ENCODE results near the gene REV3L.

DNA sequence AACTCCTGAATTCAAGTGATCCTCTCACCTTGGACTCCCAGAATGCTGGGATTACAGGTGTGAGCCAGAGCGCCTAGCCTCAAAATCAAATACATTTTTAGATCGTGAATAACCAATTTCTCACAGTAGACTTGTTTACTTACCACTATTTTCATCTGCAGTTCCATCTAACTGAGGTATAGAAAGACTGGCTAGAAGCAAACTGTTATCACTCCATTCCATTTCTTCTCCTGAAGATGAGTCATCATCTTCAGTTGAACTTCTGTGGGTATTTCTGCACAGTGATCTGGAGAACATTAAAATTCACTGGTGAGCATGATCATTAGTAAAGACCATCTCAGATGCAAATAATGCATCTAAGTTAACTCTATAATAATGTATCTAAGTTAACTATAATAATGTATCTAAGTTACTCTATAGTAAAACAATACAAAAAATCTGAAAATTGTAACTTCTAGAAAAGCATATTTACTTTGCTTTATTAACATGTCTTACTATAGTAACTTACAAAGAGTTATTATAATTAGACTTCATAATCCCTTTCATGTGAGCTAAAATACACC, 105.4 kb downstream of the REV3L start:
- TF ChIP-seq JUN (IDR thresholded peaks at IDR 0.05) (no peak), HEYL (CRISPR knock-in tag; IDR thresholded peaks at IDR 0.05) (no peak)
- TF ChIP-seq, protein P1, sequence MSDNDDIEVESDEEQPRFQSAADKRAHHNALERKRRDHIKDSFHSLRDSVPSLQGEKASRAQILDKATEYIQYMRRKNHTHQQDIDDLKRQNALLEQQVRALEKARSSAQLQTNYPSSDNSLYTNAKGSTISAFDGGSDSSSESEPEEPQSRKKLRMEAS (IDR thresholded peaks at IDR 0.05): no peak
- TF ChIP-seq, protein P2, sequence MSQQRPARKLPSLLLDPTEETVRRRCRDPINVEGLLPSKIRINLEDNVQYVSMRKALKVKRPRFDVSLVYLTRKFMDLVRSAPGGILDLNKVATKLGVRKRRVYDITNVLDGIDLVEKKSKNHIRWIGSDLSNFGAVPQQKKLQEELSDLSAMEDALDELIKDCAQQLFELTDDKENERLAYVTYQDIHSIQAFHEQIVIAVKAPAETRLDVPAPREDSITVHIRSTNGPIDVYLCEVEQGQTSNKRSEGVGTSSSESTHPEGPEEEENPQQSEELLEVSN (IDR thresholded peaks at IDR 0.05; ENCODE audit: borderline replicate concordance, low read depth): no peak
- TF ChIP-seq, protein P3, sequence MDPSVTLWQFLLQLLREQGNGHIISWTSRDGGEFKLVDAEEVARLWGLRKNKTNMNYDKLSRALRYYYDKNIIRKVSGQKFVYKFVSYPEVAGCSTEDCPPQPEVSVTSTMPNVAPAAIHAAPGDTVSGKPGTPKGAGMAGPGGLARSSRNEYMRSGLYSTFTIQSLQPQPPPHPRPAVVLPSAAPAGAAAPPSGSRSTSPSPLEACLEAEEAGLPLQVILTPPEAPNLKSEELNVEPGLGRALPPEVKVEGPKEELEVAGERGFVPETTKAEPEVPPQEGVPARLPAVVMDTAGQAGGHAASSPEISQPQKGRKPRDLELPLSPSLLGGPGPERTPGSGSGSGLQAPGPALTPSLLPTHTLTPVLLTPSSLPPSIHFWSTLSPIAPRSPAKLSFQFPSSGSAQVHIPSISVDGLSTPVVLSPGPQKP (IDR thresholded peaks at IDR 0.05; ENCODE audit: low read depth, low read length): no peak
- TF ChIP-seq, protein P4, sequence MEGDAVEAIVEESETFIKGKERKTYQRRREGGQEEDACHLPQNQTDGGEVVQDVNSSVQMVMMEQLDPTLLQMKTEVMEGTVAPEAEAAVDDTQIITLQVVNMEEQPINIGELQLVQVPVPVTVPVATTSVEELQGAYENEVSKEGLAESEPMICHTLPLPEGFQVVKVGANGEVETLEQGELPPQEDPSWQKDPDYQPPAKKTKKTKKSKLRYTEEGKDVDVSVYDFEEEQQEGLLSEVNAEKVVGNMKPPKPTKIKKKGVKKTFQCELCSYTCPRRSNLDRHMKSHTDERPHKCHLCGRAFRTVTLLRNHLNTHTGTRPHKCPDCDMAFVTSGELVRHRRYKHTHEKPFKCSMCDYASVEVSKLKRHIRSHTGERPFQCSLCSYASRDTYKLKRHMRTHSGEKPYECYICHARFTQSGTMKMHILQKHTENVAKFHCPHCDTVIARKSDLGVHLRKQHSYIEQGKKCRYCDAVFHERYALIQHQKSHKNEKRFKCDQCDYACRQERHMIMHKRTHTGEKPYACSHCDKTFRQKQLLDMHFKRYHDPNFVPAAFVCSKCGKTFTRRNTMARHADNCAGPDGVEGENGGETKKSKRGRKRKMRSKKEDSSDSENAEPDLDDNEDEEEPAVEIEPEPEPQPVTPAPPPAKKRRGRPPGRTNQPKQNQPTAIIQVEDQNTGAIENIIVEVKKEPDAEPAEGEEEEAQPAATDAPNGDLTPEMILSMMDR (IDR thresholded peaks at IDR 0.05): no peak

Data from A549 (cell line).